GM19240 (cell line): ENCODE measurements around the gene PAX6.

Source experiments
- DNase-seq: peaks from one replicate; pipeline ENCODE4 v3.0.0; 2011; ENCODE audit warnings: low spot score; ENCODE audit not compliant: insufficient read length

The PAX6 gene

GRCh38 chr11:31822927-31823643 is 12.0 kb upstream of the PAX6 start:
- DNase-seq: no peak

- no peak for DNase-seq
Observed at GRCh38 chr11:31822175-31822926, 11.2 kb upstream of the PAX6 start.

GRCh38 chr11:31821766-31822165 is 10.6 kb upstream of the PAX6 start:
- DNase-seq: no peak

- DNase-seq: no peak
Observed at GRCh38 chr11:31821235-31821764, 10.2 kb upstream of the PAX6 start.

- DNase-seq: no peak
Observed at GRCh38 chr11:31820438-31820818, 9.3 kb upstream of the PAX6 start.

- no peak for DNase-seq
Observed at GRCh38 chr11:31819621-31820437, 8.7 kb upstream of the PAX6 start.

GRCh38 chr11:31818874-31819331 is 7.8 kb upstream of the PAX6 start:
- DNase-seq: no peak

- DNase-seq: no peak
Observed at GRCh38 chr11:31818425-31818755, 7.3 kb upstream of the PAX6 start.

GRCh38 chr11:31817621-31818424 is 6.7 kb upstream of the PAX6 start:
- no peak for DNase-seq

GRCh38 chr11:31817054-31817620 is 6.0 kb upstream of the PAX6 start:
- no peak for DNase-seq

- no peak for DNase-seq
Observed at GRCh38 chr11:31816468-31817053, 5.4 kb upstream of the PAX6 start.

GRCh38 chr11:31815711-31816467 is 4.8 kb upstream of the PAX6 start:
- DNase-seq: no peak

- no peak for DNase-seq
Observed at GRCh38 chr11:31814176-31814868, 3.2 kb upstream of the PAX6 start.

- DNase-seq: no peak
Observed at GRCh38 chr11:31813391-31814175, 2.5 kb upstream of the PAX6 start.

GRCh38 chr11:31812383-31813381 is 1.6 kb upstream of the PAX6 start:
- DNase-seq: no peak

- DNase-seq: no peak
Observed at GRCh38 chr11:31809857-31810778, 1.0 kb downstream of the PAX6 start.
